ENCODE data around the gene PLA2G4E. TPM values are rescaled to one million over a fixed set of nuclear protein-coding genes. Genes with fewer than 3 reads are reported as not detected.

The PLA2G4E gene
- total RNA-seq, 5 donors from 2014 or later (not counting 1 experiment from before 2014, with no cell fraction given) = not detected

DNA sequence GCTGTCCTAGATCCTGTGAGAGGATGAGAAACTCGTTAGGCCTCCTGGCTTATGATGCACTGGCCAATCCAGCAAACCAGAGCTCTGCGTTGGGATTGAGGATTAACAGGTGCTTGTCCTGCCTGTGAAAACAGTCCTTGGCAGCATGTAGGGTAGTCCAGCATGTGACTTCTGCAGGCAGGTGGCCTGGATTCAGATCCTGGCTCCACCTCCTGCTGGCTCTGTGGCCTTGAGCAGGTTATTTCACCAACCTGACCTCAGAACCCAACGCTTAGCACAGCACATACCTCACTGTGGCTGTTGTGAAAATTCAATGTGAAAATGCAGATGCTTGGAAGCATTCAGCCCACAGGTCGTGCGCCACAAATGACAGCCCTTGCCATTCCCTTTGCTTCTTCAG, 40.0 kb upstream of the PLA2G4E start:
- no peak overlapping the region for H3K27ac Mint-ChIP-seq
- H3K27me3 ChIP-seq (replicated peaks in 1 of 2; ENCODE audit: control insufficient read depth in 2 of 2, extremely low read depth in 1 of 2, insufficient read depth in 2 of 2, low read length in 1 of 2) = peaks cover 0 to 52% of the 10 kb centered on the region in 2 experiments
- ChIA-PET CTCF (interaction anchor here in 1 of 2 donors (0.6 to 1.1 kb wide), 2 partner anchors 16 to 71 kb away, joined by 3 read pairs; no protein-coding TSS in a partner anchor), POLR2A (no interaction called here)
- no peak overlapping the region for H3K4me3 ChIP-seq (ENCODE audit: control insufficient read depth in 1 of 2, extremely low read depth in 1 of 2, low read length in 1 of 2)
- peaks cover 23 to 42% of the 10 kb centered on the region in 2 donors for H3K27me3 Mint-ChIP-seq
- DNase-seq (no peak), ATAC-seq (replicated peaks in 1 of 4) (no peak)
- WGBS (ENCODE audit: insufficient coverage) = 82% methylated on average over 3 of the region's 5 CpGs
- H3K36me3 ChIP-seq (ENCODE audit: control insufficient read depth in 2 of 2, extremely low read depth in 1 of 2, insufficient read depth in 1 of 2, low read length in 1 of 2) = no peaks in the 10 kb centered on the region
- H3K27ac ChIP-seq (ENCODE audit: low read length) = no peak overlapping the region
- H3K4me1 ChIP-seq (ENCODE audit: control insufficient read depth in 1 of 2, extremely low read depth in 1 of 2, insufficient read depth in 2 of 2, low read length in 2 of 2) = peaks cover 0 to 11% of the 10 kb centered on the region in 2 experiments
- peaks cover 13 to 21% (median 17%) of the 10 kb centered on the region in 3 donors for H3K4me1 Mint-ChIP-seq
- no peaks in the 10 kb centered on the region for H3K36me3 Mint-ChIP-seq
- no peak overlapping the region for H3K4me3 Mint-ChIP-seq
- H3K9me3 ChIP-seq = no peaks in the 10 kb centered on the region
- no peaks in the 10 kb centered on the region for H3K9me3 Mint-ChIP-seq

DNA sequence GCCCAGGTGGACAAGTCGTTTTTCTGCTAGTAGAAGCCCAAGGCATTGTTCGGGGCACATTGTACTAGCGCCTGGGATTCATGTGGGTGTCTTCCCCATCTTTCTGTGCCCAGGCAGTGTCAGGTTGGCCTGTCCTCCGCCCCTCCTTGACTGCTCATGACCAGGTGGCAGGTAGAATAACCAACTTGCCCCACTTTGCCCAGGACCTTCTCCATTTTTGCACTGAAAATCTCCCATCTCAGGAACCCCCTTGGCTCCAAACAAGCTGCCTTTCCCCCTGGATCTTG, 39.6 kb upstream of the PLA2G4E start:
- Histone ChIP-seq H3K36me3 (ENCODE audit: control insufficient read depth in 2 of 2, extremely low read depth in 1 of 2, insufficient read depth in 1 of 2, low read length in 1 of 2) (no peaks in the 10 kb centered on the region), H3K27ac (ENCODE audit: low read length) (no peak overlapping the region), H3K4me3 (ENCODE audit: control insufficient read depth in 1 of 2, extremely low read depth in 1 of 2, low read length in 1 of 2) (no peak overlapping the region), H3K4me1 (ENCODE audit: control insufficient read depth in 1 of 2, extremely low read depth in 1 of 2, insufficient read depth in 2 of 2, low read length in 2 of 2) (peaks cover 0 to 11% of the 10 kb centered on the region in 2 experiments), H3K9me3 (no peaks in the 10 kb centered on the region), H3K27me3 (replicated peaks in 1 of 2; ENCODE audit: control insufficient read depth in 2 of 2, extremely low read depth in 1 of 2, insufficient read depth in 2 of 2, low read length in 1 of 2) (peaks cover 0 to 49% of the 10 kb centered on the region in 2 experiments)
- H3K9me3 Mint-ChIP-seq = no peaks in the 10 kb centered on the region
- no peak for ATAC-seq (replicated peaks in 1 of 4)
- no peaks in the 10 kb centered on the region for H3K36me3 Mint-ChIP-seq
- POLR2A ChIA-PET = no interaction called here
- DNase-seq = no peak
- H3K27ac Mint-ChIP-seq = no peak overlapping the region
- H3K4me3 Mint-ChIP-seq = no peak overlapping the region
- WGBS (ENCODE audit: insufficient coverage) = 86% methylated on average over 3 of the region's 4 CpGs
- CTCF ChIA-PET = interaction anchor here in 1 of 2 donors (0.6 to 1.1 kb wide), 2 partner anchors 15 to 71 kb away, joined by 3 read pairs; no protein-coding TSS in a partner anchor
- H3K27me3 Mint-ChIP-seq = peaks cover 25 to 41% of the 10 kb centered on the region in 2 donors
- peaks cover 13 to 21% (median 17%) of the 10 kb centered on the region in 3 donors for H3K4me1 Mint-ChIP-seq

DNA sequence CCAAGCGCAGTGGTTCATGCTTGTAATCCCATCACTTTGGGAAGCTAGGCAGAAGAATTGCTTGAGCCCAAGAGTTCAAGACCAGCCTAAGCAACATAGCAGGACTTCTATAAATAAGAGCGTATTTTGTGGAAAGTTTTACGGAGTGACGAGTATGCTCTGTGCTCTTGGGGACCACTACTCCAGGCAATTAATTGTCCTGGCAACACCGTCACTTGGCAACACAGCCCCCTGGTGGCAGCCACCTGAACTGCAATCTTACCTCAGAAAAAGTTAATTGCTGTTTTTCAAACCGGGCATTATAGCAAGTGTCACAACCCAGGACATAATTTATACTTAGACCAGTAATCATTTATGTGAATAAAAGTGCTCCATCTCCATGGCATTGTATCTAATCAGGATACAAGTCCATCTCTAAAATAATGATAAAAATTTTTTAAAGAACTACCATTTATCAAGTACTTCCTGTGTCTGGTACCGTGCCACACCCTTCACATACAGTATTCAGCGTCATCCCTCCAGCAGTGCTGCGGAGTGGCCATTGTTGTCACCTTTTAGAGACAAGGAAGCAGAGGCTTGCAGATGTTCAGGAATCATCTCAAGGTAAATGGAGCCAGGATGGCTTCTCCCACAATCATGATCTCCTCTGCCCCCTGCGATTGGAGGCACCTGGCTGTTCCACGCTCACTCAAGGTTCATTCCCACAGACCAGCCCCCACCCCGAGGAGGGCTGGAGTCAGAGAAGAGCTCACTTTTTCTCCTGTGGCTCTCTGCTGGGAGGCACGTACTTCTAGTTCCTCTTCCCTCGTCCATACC, 39.0 kb upstream of the PLA2G4E start:
- Mint-ChIP-seq H3K27me3 (peaks cover 25 to 41% of the 10 kb centered on the region in 2 donors), H3K9me3 (no peaks in the 10 kb centered on the region), H3K36me3 (no peaks in the 10 kb centered on the region), H3K4me1 (peaks cover 13 to 21% (median 17%) of the 10 kb centered on the region in 3 donors), H3K4me3 (no peak overlapping the region), H3K27ac (no peak overlapping the region)
- H3K27ac ChIP-seq (ENCODE audit: low read length) = no peak overlapping the region
- 55% methylated on average over 10 of the region's 14 CpGs for WGBS (ENCODE audit: insufficient coverage)
- POLR2A ChIA-PET = no interaction called here
- no peak overlapping the region for H3K4me3 ChIP-seq (ENCODE audit: control insufficient read depth in 1 of 2, extremely low read depth in 1 of 2, low read length in 1 of 2)
- no peaks in the 10 kb centered on the region for H3K9me3 ChIP-seq
- no peaks in the 10 kb centered on the region for H3K36me3 ChIP-seq (ENCODE audit: control insufficient read depth in 2 of 2, extremely low read depth in 1 of 2, insufficient read depth in 1 of 2, low read length in 1 of 2)
- DNase-seq (peak in 33 of 35 experiments; percentile 12 to 79 (median 60)), ATAC-seq (replicated peaks in 1 of 4) (peak in 3 of 4 experiments; percentile 47 to 58 (median 58))
- H3K27me3 ChIP-seq (replicated peaks in 1 of 2; ENCODE audit: control insufficient read depth in 2 of 2, extremely low read depth in 1 of 2, insufficient read depth in 2 of 2, low read length in 1 of 2) = peaks cover 0 to 45% of the 10 kb centered on the region in 2 experiments
- peaks cover 0 to 11% of the 10 kb centered on the region in 2 experiments for H3K4me1 ChIP-seq (ENCODE audit: control insufficient read depth in 1 of 2, extremely low read depth in 1 of 2, insufficient read depth in 2 of 2, low read length in 2 of 2)
- CTCF ChIA-PET = interaction anchor here in 1 of 2 donors (0.6 to 1.1 kb wide), 2 partner anchors 15 to 70 kb away, joined by 3 read pairs; no protein-coding TSS in a partner anchor

DNA sequence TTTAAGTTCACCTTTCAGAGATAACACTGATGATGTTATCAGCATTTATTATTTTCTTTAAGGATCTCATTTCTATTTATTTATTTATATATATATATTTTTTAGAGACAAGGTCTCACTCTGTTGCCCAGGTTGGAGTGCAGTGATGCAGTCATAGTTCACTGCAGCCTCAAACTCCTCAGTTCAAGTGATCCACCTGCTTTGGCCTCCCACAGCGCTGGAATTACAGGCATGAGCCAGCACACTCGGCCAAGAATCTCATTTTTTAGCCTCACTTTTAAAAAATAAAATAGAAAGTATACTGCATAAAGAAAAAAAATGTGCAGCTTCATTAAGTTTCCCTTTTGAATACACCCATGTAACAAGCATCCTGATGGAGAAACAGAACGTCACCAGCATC, 37.9 kb upstream of the PLA2G4E start:
- Mint-ChIP-seq H3K4me1 (peaks cover 13 to 21% (median 17%) of the 10 kb centered on the region in 3 donors), H3K9me3 (no peaks in the 10 kb centered on the region), H3K36me3 (no peaks in the 10 kb centered on the region), H3K27me3 (peaks cover 21 to 39% of the 10 kb centered on the region in 2 donors), H3K4me3 (no peak overlapping the region), H3K27ac (no peak overlapping the region)
- H3K4me1 ChIP-seq (ENCODE audit: control insufficient read depth in 1 of 2, extremely low read depth in 1 of 2, insufficient read depth in 2 of 2, low read length in 2 of 2) = peaks cover 0 to 11% of the 10 kb centered on the region in 2 experiments
- DNase-seq (no peak), ATAC-seq (replicated peaks in 1 of 4) (no peak)
- H3K27ac ChIP-seq (ENCODE audit: low read length) = no peak overlapping the region
- ChIA-PET CTCF (no interaction called here), POLR2A (no interaction called here)
- no CpG with 5 or more reads among the region's 3 CpGs for WGBS (ENCODE audit: insufficient coverage)
- no peak overlapping the region for H3K4me3 ChIP-seq (ENCODE audit: control insufficient read depth in 1 of 2, extremely low read depth in 1 of 2, low read length in 1 of 2)
- no peaks in the 10 kb centered on the region for H3K36me3 ChIP-seq (ENCODE audit: control insufficient read depth in 2 of 2, extremely low read depth in 1 of 2, insufficient read depth in 1 of 2, low read length in 1 of 2)
- no peaks in the 10 kb centered on the region for H3K9me3 ChIP-seq
- peaks cover 0 to 44% of the 10 kb centered on the region in 2 experiments for H3K27me3 ChIP-seq (replicated peaks in 1 of 2; ENCODE audit: control insufficient read depth in 2 of 2, extremely low read depth in 1 of 2, insufficient read depth in 2 of 2, low read length in 1 of 2)

DNA sequence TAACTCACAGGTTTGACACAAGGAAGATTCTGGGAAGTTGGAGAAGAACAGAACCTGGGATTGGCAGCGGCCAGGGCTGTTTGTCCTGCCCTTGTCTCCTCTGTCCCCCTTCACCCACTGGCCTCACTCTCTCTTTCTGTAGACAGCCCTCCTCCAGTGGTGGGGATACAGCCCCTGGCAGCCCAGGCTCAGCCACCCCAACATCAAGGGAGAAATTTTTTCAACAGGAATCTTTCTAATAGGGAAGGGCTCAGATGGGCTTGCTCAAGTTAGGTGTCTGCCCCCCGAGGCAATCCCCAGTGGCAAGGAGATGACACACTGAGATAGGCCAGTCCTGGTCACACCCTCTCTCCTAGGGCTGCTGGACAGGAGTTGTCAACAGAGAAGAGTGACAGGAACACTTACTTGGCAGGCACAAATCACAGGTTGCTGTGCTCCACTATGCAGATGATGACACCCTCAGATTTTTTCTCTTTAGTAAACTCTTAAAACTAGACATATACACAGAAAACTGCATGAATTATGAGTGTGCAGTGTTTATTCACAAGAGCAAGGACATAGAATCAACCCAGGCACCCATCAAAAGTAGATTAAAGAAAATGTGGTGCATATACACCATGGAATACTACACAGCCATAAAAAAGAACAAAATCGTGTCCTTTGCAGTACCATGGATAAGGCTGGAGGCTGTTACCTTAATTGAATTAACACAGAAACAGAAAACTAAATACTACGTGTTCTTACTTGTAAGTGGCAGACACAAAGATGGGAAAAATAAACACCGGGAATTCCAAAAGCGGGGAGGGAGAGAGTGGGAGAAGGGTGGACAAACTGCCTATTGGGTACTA, 37.2 kb upstream of the PLA2G4E start:
- no peak for DNase-seq
- POLR2A ChIA-PET = no interaction called here

More for the DNA sequence above, 37.2 kb upstream of the PLA2G4E start:
- no peak for ATAC-seq (replicated peaks in 1 of 4)
- WGBS (ENCODE audit: insufficient coverage) = no CpG with 5 or more reads among the region's 6 CpGs
- H3K4me1 ChIP-seq (ENCODE audit: control insufficient read depth in 1 of 2, extremely low read depth in 1 of 2, insufficient read depth in 2 of 2, low read length in 2 of 2) = peaks cover 0 to 11% of the 10 kb centered on the region in 2 experiments
- no peak overlapping the region for H3K4me3 Mint-ChIP-seq
- no peak overlapping the region for H3K4me3 ChIP-seq (ENCODE audit: control insufficient read depth in 1 of 2, extremely low read depth in 1 of 2, low read length in 1 of 2)
- H3K36me3 ChIP-seq (ENCODE audit: control insufficient read depth in 2 of 2, extremely low read depth in 1 of 2, insufficient read depth in 1 of 2, low read length in 1 of 2) = no peaks in the 10 kb centered on the region
- CTCF ChIA-PET = no interaction called here
- H3K27me3 ChIP-seq (replicated peaks in 1 of 2; ENCODE audit: control insufficient read depth in 2 of 2, extremely low read depth in 1 of 2, insufficient read depth in 2 of 2, low read length in 1 of 2) = peaks cover 0 to 42% of the 10 kb centered on the region in 2 experiments
- H3K27me3 Mint-ChIP-seq = peaks cover 21 to 37% of the 10 kb centered on the region in 2 donors
- H3K27ac ChIP-seq (ENCODE audit: low read length) = no peak overlapping the region
- H3K27ac Mint-ChIP-seq = no peak overlapping the region
- H3K4me1 Mint-ChIP-seq = peaks cover 13 to 21% (median 17%) of the 10 kb centered on the region in 3 donors
- H3K36me3 Mint-ChIP-seq = no peaks in the 10 kb centered on the region
- H3K9me3 Mint-ChIP-seq = no peaks in the 10 kb centered on the region
- H3K9me3 ChIP-seq = no peaks in the 10 kb centered on the region
